C4-2B (cell line): ENCODE results near the gene GDF11.

ENCODE experiments used
- H3K27ac ChIP-seq: fragments of 450-650 bp; 2 replicates; pipeline ENCODE4 v1.5.1; 2017
- CTCF ChIP-seq: fragments of 450-650 bp; conservative IDR thresholded peaks from 2 replicates; pipeline ENCODE4 v1.5.1; 2017; ENCODE audit warnings: mild to moderate bottlenecking
- ZFX ChIP-seq: fragments of 450-650 bp; IDR thresholded peaks from 2 replicates; pipeline ENCODE4 v1.6.1; 2017

The GDF11 gene

GRCh38 chr12:55767156-55767555 is 24.2 kb downstream of the GDF11 start:
- no peak for TF ChIP-seq ZFX
- no peak for TF ChIP-seq CTCF
- H3K27ac ChIP-seq = no peak overlapping the region

GRCh38 chr12:55771736-55772135 is 28.8 kb downstream of the GDF11 start:
- no peak for TF ChIP-seq ZFX
- no peak for TF ChIP-seq CTCF
- H3K27ac ChIP-seq = no peak overlapping the region

GRCh38 chr12:55777856-55778255 is 34.9 kb downstream of the GDF11 start:
- no peak overlapping the region for H3K27ac ChIP-seq
- TF ChIP-seq ZFX (no peak), CTCF (no peak)

GRCh38 chr12:55780685-55781084 is 37.8 kb downstream of the GDF11 start:
- no peak overlapping the region for H3K27ac ChIP-seq
- TF ChIP-seq CTCF (no peak), ZFX (no peak)

GRCh38 chr12:55788546-55788945 is 45.6 kb downstream of the GDF11 start:
- no peak for TF ChIP-seq ZFX
- no peak for TF ChIP-seq CTCF

GRCh38 chr12:55789171-55789570 is 46.2 kb downstream of the GDF11 start:
- no peak overlapping the region for H3K27ac ChIP-seq
- TF ChIP-seq ZFX = no peak
- TF ChIP-seq CTCF = no peak

More at GRCh38 chr12:55788546-55788945, 45.6 kb downstream of the GDF11 start:
- no peak overlapping the region for H3K27ac ChIP-seq

GRCh38 chr12:55789893-55790292 is 47.0 kb downstream of the GDF11 start:
- TF ChIP-seq ZFX (no peak), CTCF (no peak)
- no peak overlapping the region for H3K27ac ChIP-seq
